Activated CD8-positive, alpha-beta T cell treated with anti-CD3 and anti-CD28 coated beads for 36 hours (primary cell): ENCODE data around the gene CARD9. TPM values are rescaled to one million over a fixed set of nuclear protein-coding genes. Genes with fewer than 3 reads are reported as not detected.
A peak's percentile ranks its signal among the peaks of the same experiment; 100 is the strongest.

Experiments used
- ATAC-seq: fragments of 200-7000 bp; cut with Tn5 transposase; one replicate; pipeline ENCODE4 v1.10.0; 2021; ENCODE audit warnings: mild to moderate bottlenecking, moderate library complexity
- CTCF ChIA-PET: fragments of 350-600 bp; sonication (Branson Sonifier 250); formaldehyde crosslinking; loops from one replicate; lab custom pipeline; 2021; ENCODE audit warnings: antibody characterized with exemption; lab: Charles Lee
- POLR2A ChIA-PET: fragments of 350-600 bp; sonication (Branson Sonifier 250); formaldehyde crosslinking; loops from one replicate; lab custom pipeline; 2021; ENCODE audit warnings: antibody characterized with exemption; lab: Charles Lee
- DNase-seq: peaks from one replicate; pipeline ENCODE4 v3.0.0-alpha.2; 2020
- H3K27ac Mint-ChIP-seq: one replicate; pipeline ENCODE4 v1.8.0; 2021; ENCODE audit warnings: mild to moderate bottlenecking, mixed read lengths
- H3K27me3 Mint-ChIP-seq: one replicate; pipeline ENCODE4 v1.8.0; 2021; ENCODE audit warnings: mixed read lengths
- H3K36me3 Mint-ChIP-seq: one replicate; pipeline ENCODE4 v1.8.0; 2021; ENCODE audit warnings: low read depth, mixed read lengths
- H3K4me1 Mint-ChIP-seq: one replicate; pipeline ENCODE4 v1.8.0; 2021; ENCODE audit warnings: low read depth, mixed read lengths
- H3K4me3 Mint-ChIP-seq: one replicate; pipeline ENCODE4 v1.8.0; 2021; ENCODE audit warnings: mild to moderate bottlenecking, moderate library complexity, mixed read lengths
- H3K9me3 Mint-ChIP-seq: one replicate; pipeline ENCODE4 v1.8.0; 2021; ENCODE audit warnings: mixed read lengths
- intact Hi-C: fragments of 100-400 bp; cut with micrococcal nuclease; formaldehyde crosslinking; loops from one replicate; pipeline ENCODE4 v1.10.0; 2022
- total RNA-seq, 2 experiments: library from RNA; stranded (reverse); gene quantifications; one replicate each; pipeline ENCODE4 v1.2.3, GENCODE V29; 2021
- TF ChIP-seq, protein P1 (sequence below): fragments of 200-600 bp; IDR thresholded peaks from one replicate; pipeline ENCODE4 v1.8.0; 2022; ENCODE audit warnings: antibody characterized with exemption, mild to moderate bottlenecking

CARD9 gene
- total RNA-seq = 1 to 10 TPM; 6.8 to 7.1 TPM

DNA sequence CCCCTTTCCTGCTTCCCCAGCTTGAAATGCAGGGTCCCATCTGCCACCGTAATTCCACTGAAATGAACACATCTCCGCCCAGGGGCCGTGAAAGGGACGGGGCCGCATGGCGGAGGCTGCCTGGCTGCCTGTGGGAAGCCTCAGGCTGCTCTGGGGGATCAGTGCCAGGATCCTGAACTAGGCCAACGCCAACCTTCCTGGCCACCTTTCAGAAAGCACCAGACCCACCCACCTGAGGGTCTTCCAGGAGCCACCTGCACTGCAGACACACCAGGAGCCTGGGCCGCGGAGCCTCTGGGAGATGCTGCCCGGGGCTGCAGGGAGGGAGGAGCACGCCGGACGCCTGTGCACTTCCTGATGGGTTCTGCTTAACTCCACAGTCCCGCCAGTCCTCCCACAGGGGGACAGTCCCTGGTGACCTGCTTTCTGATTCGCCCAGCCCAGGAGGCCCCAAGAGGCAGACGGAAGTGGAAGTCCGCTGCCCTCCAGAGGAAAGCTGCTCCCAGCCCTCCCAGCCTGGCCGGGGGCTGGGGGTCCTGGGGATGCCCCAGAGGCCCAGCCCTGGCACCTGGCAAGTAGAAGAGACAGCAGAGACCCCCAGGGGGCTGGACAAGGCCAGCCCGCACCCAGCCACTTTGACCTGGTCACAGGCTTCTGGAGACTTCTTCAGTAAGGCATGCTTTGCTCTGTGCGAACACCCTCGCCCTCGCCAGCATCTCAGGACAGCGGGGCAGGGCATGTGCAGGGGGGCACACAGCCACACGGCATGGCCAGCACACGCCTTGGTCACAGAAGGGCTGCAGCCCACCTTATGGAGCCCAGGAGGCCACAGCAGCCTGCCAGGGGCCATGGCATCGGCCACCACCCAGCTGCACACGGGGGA is at the start of gene CARD9:
Gene CARD9, minus strand, starts transcription at position 370 of the 883 bp plus-strand sequence. CDS start 1,591 bp downstream, outside the sequence.
- intact Hi-C loops = no loop called here
- H3K27ac Mint-ChIP-seq = no peak within 1 kb of the TSS
- peaks cover 8% of the 10 kb centered on the region for H3K4me1 Mint-ChIP-seq
- ChIA-PET POLR2A (interaction anchor here (1.2 to 3.2 kb wide), 4 partner anchors 10 to 98 kb away, joined by 3 to 14 read pairs (median 8); partner anchors contain the start of gene DNLZ), CTCF (no interaction called here)
- TF ChIP-seq, protein P1, sequence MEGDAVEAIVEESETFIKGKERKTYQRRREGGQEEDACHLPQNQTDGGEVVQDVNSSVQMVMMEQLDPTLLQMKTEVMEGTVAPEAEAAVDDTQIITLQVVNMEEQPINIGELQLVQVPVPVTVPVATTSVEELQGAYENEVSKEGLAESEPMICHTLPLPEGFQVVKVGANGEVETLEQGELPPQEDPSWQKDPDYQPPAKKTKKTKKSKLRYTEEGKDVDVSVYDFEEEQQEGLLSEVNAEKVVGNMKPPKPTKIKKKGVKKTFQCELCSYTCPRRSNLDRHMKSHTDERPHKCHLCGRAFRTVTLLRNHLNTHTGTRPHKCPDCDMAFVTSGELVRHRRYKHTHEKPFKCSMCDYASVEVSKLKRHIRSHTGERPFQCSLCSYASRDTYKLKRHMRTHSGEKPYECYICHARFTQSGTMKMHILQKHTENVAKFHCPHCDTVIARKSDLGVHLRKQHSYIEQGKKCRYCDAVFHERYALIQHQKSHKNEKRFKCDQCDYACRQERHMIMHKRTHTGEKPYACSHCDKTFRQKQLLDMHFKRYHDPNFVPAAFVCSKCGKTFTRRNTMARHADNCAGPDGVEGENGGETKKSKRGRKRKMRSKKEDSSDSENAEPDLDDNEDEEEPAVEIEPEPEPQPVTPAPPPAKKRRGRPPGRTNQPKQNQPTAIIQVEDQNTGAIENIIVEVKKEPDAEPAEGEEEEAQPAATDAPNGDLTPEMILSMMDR = no peak
- H3K27me3 Mint-ChIP-seq = no peaks in the 10 kb centered on the region
- peak within 1 kb of the TSS; percentile 72 for H3K4me3 Mint-ChIP-seq
- H3K36me3 Mint-ChIP-seq = peaks cover 5% of the 10 kb centered on the region
- DNase-seq (peak; percentile 40), ATAC-seq (peak; percentile 66)
- no peaks in the 10 kb centered on the region for H3K9me3 Mint-ChIP-seq

DNA sequence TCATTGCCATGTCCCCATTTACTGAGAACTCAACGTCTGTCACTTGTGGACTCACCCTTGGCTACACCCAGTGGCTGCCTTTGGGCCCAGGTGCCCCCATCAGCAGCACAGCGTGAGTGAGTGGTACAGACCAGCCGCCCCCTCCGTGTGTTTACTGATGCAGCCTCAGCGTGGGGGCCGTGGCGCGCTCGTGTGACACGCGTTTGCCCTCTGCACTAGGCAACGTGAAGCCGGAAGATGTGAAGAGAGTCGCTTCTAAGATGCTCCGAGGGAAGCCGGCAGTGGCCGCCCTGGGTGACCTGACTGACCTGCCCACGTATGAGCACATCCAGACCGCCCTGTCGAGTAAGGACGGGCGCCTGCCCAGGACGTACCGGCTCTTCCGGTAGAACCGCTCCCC is 49.4 kb upstream of the CARD9 start:
- Mint-ChIP-seq H3K4me1 (no peaks in the 10 kb centered on the region), H3K27me3 (no peaks in the 10 kb centered on the region), H3K4me3 (no peak overlapping the region), H3K9me3 (no peaks in the 10 kb centered on the region), H3K36me3 (peaks cover 40% of the 10 kb centered on the region), H3K27ac (no peak overlapping the region)
- DNase-seq (no peak), ATAC-seq (no peak)
- TF ChIP-seq, protein P1 = no peak
- ChIA-PET CTCF (interaction anchor here (0.6 to 0.9 kb wide), 2 partner anchors 82 to 91 kb away, joined by 3 read pairs; no protein-coding TSS in a partner anchor), POLR2A (interaction anchor here (0.6 to 1.7 kb wide), 4 partner anchors 10 to 21 kb away, joined by 3 to 5 read pairs (median 4); no protein-coding TSS in a partner anchor)
- intact Hi-C loops = no loop called here

GRCh38 chr9:136421791-136422190 is 48.3 kb upstream of the CARD9 start:
- TF ChIP-seq, protein P1 = no peak
- Mint-ChIP-seq H3K36me3 (peaks cover 46% of the 10 kb centered on the region), H3K27ac (no peak overlapping the region), H3K27me3 (no peaks in the 10 kb centered on the region), H3K4me1 (no peaks in the 10 kb centered on the region), H3K9me3 (no peaks in the 10 kb centered on the region), H3K4me3 (no peak overlapping the region)
- ATAC-seq = no peak
- CTCF ChIA-PET = no interaction called here
- intact Hi-C loops = no loop called here
- POLR2A ChIA-PET = no interaction called here
- no peak for DNase-seq

GRCh38 chr9:136419092-136419420 is 45.6 kb upstream of the CARD9 start:
- H3K27ac Mint-ChIP-seq = no peak overlapping the region
- ATAC-seq (no peak), DNase-seq (no peak)
- intact Hi-C loops = no loop called here
- POLR2A ChIA-PET = interaction anchor here (0.7 to 3.0 kb wide), 2 partner anchors 9 to 14 kb away, joined by 3 to 8 read pairs; partner anchors contain the start of genes ENTR1 and PMPCA
- peaks cover 54% of the 10 kb centered on the region for H3K36me3 Mint-ChIP-seq
- H3K4me3 Mint-ChIP-seq = no peak overlapping the region
- TF ChIP-seq, protein P1 = no peak
- no peaks in the 10 kb centered on the region for H3K27me3 Mint-ChIP-seq
- H3K9me3 Mint-ChIP-seq = no peaks in the 10 kb centered on the region
- CTCF ChIA-PET = interaction anchor here (1.4 kb wide), 1 partner anchor 55 kb away, joined by 3 read pairs; the partner anchor contains the start of gene DNLZ
- H3K4me1 Mint-ChIP-seq = no peaks in the 10 kb centered on the region
